Common myeloid progenitor, CD34-positive (primary cell): ENCODE results near the gene XIRP2.
A peak's percentile ranks its signal among the peaks of the same experiment; 100 is the strongest.

Source experiments
- CTCF ChIA-PET: fragments of 350-600 bp; sonication (Branson Sonifier 250); formaldehyde crosslinking; loops from one replicate; lab custom pipeline; 2021; ENCODE audit warnings: antibody characterized with exemption; lab: Charles Lee
- POLR2A ChIA-PET: fragments of 350-600 bp; sonication (Branson Sonifier 250); formaldehyde crosslinking; loops from one replicate; lab custom pipeline; 2021; ENCODE audit warnings: antibody characterized with exemption; lab: Charles Lee
- DNase-seq, 3 donors: peaks; one replicate each; pipeline versions ENCODE4 v3.0.0 to v3.0.0-alpha.2; 2013
- H3K27ac ChIP-seq, 2 experiments: 1 replicate in 1 of 2; 2 replicates in 1 of 2; pipeline ENCODE4 v1.7.0; 2013; ENCODE audit warnings: inconsistent platforms in 2 of 2, low read length in 2 of 2, mild to moderate bottlenecking in 2 of 2, low read depth in 1 of 2, moderate library complexity in 1 of 2; ENCODE audit not compliant: severe bottlenecking in 2 of 2, insufficient read depth in 1 of 2, poor library complexity in 1 of 2
- H3K27me3 ChIP-seq, 5 experiments: replicated peaks in 2 of 5; 1 replicate in 3 of 5; 2 replicates in 2 of 5; pipeline versions ENCODE4 v1.6.1 to v1.7.0; 2013; ENCODE audit warnings: low read length in 4 of 5, mild to moderate bottlenecking in 2 of 5, moderate library complexity in 2 of 5, inconsistent platforms in 1 of 5; ENCODE audit not compliant: insufficient read depth in 5 of 5, control insufficient read depth in 4 of 5
- H3K36me3 ChIP-seq, 4 experiments: 1 replicate in 2 of 4; 2 replicates in 2 of 4; pipeline versions ENCODE4 v1.6.1 to v1.7.0; 2013; ENCODE audit warnings: low read length in 3 of 4, control low read depth in 1 of 4, mild to moderate bottlenecking in 1 of 4; ENCODE audit not compliant: control insufficient read depth in 4 of 4, insufficient read depth in 4 of 4
- H3K4me1 ChIP-seq, 4 experiments: 1 replicate in 3 of 4; 2 replicates in 1 of 4; pipeline versions ENCODE4 v1.6.1 to v1.7.1; 2013; ENCODE audit warnings: low read length in 3 of 4, mild to moderate bottlenecking in 3 of 4, control low read depth in 1 of 4, inconsistent platforms in 1 of 4, moderate library complexity in 1 of 4; ENCODE audit not compliant: control insufficient read depth in 4 of 4, insufficient read depth in 4 of 4; ENCODE audit errors: control extremely low read depth in 1 of 4
- H3K4me3 ChIP-seq, 7 experiments: 1 replicate in 4 of 7; 2 replicates in 3 of 7; pipeline versions ENCODE4 v1.5.1 to v1.7.0; 2013; ENCODE audit warnings: mild to moderate bottlenecking in 7 of 7, low read length in 6 of 7, moderate library complexity in 6 of 7, inconsistent platforms in 2 of 7, low read depth in 2 of 7, control low read depth in 1 of 7; ENCODE audit not compliant: insufficient read depth in 4 of 7, control insufficient read depth in 1 of 7; ENCODE audit errors: extremely low read depth in 1 of 7
- H3K9me3 ChIP-seq, 5 experiments: 1 replicate in 4 of 5; 2 replicates in 1 of 5; pipeline versions ENCODE4 v1.6.1 to v1.7.1; 2013; ENCODE audit warnings: low read length in 4 of 5, mild to moderate bottlenecking in 2 of 5, inconsistent platforms in 1 of 5, low read depth in 1 of 5, moderate library complexity in 1 of 5; ENCODE audit not compliant: control insufficient read depth in 4 of 5, insufficient read depth in 2 of 5; ENCODE audit errors: control extremely low read depth in 1 of 5
- WGBS: methylation state at CpG from one replicate; pipeline ENCODE4 v1.1.5; 2013; ENCODE audit not compliant: insufficient coverage; 5-methylcytosine and 5-hydroxymethylcytosine counted together

The XIRP2 gene

GRCh38 chr2:167279810-167280209, 391.5 kb downstream of the XIRP2 start:
- ChIA-PET CTCF (no interaction called here), POLR2A (no interaction called here)
- H3K4me3 ChIP-seq, result no peak overlapping the region
- H3K36me3 ChIP-seq, result no peaks in the 10 kb centered on the region
- H3K27me3 ChIP-seq, result no peaks in the 10 kb centered on the region
- no peaks in the 10 kb centered on the region for H3K9me3 ChIP-seq
- H3K4me1 ChIP-seq, result no peaks in the 10 kb centered on the region
- H3K27ac ChIP-seq, result no peak overlapping the region
- no peak for DNase-seq
- 89% methylated on average over 5 of the region's 5 CpGs for WGBS

GRCh38 chr2:167287212-167287611, 398.9 kb downstream of the XIRP2 start:
- WGBS, result no CpG with 5 or more reads among the region's 3 CpGs
- peaks cover 0 to 4% (median 3%) of the 10 kb centered on the region in 4 experiments for H3K4me1 ChIP-seq
- no peaks in the 10 kb centered on the region for H3K36me3 ChIP-seq
- no peak for DNase-seq
- POLR2A ChIA-PET, result no interaction called here
- H3K27ac ChIP-seq, result no peak overlapping the region
- H3K9me3 ChIP-seq, result no peaks in the 10 kb centered on the region
- no peak overlapping the region for H3K4me3 ChIP-seq
- CTCF ChIA-PET, result no interaction called here
- peaks cover 0 to 5% (median 0%) of the 10 kb centered on the region in 5 experiments for H3K27me3 ChIP-seq

GRCh38 chr2:167289651-167290410, 401.6 kb downstream of the XIRP2 start:
- no peak overlapping the region for H3K4me3 ChIP-seq
- ChIA-PET CTCF (no interaction called here), POLR2A (no interaction called here)
- H3K36me3 ChIP-seq, result no peaks in the 10 kb centered on the region
- no peaks in the 10 kb centered on the region for H3K9me3 ChIP-seq
- H3K4me1 ChIP-seq, result peaks cover 7 to 25% (median 21%) of the 10 kb centered on the region in 4 experiments
- peaks cover 3 to 16% (median 12%) of the 10 kb centered on the region in 5 experiments for H3K27me3 ChIP-seq
- no peak overlapping the region for H3K27ac ChIP-seq
- DNase-seq, result no peak
- no CpG with 5 or more reads among the region's 1 CpG for WGBS

- DNase-seq, result peak; percentile 88 to 95 (median 94)
- Histone ChIP-seq H3K27me3 (peaks cover 3 to 24% (median 12%) of the 10 kb centered on the region in 5 experiments), H3K9me3 (no peaks in the 10 kb centered on the region), H3K4me1 (peaks cover 7 to 26% (median 22%) of the 10 kb centered on the region in 4 experiments), H3K4me3 (peak within 1 kb of the TSS; percentile 55 to 81 (median 70)), H3K27ac (peak within 1 kb of the TSS in 1 of 2 experiments; percentile 61), H3K36me3 (no peaks in the 10 kb centered on the region)
- ChIA-PET POLR2A (no interaction called here), CTCF (interaction anchor here (1.1 to 2.1 kb wide), 3 partner anchors 9 to 159 kb away, joined by 3 to 5 read pairs (median 4); no protein-coding TSS in a partner anchor)
- WGBS, result under 1% methylated on average over 66 of the region's 79 CpGs
Measured at GRCh38 chr2:167292430-167293171, 404.3 kb downstream of the XIRP2 start, which contains the start of gene B3GALT1. Gene B3GALT1 (plus strand): TSS chr2:167293001.

- H3K4me3 ChIP-seq, result peak overlapping the region; percentile 55 to 81 (median 70)
- DNase-seq, result peak; percentile 9 to 70 (median 49)
- H3K9me3 ChIP-seq, result no peaks in the 10 kb centered on the region
- no peaks in the 10 kb centered on the region for H3K36me3 ChIP-seq
- ChIA-PET CTCF (interaction anchor here (1.2 to 2.2 kb wide), 3 partner anchors 10 to 160 kb away, joined by 3 to 8 read pairs (median 5); no protein-coding TSS in a partner anchor), POLR2A (no interaction called here)
- no peak overlapping the region for H3K27ac ChIP-seq
- H3K4me1 ChIP-seq, result peaks cover 7 to 26% (median 22%) of the 10 kb centered on the region in 4 experiments
- under 1% methylated on average over 61 of the region's 68 CpGs for WGBS
- peaks cover 3 to 26% (median 12%) of the 10 kb centered on the region in 5 experiments for H3K27me3 ChIP-seq
Measured at GRCh38 chr2:167293172-167293781, 405.0 kb downstream of the XIRP2 start.

GRCh38 chr2:167293943-167294775, 405.9 kb downstream of the XIRP2 start:
- H3K36me3 ChIP-seq, result no peaks in the 10 kb centered on the region
- POLR2A ChIA-PET, result no interaction called here
- peak overlapping the region; percentile 19 to 81 (median 68) for H3K4me3 ChIP-seq
- H3K27me3 ChIP-seq, result peaks cover 3 to 26% (median 12%) of the 10 kb centered on the region in 5 experiments
- CTCF ChIA-PET, result interaction anchor here (1.0 to 2.2 kb wide), 3 partner anchors 9 to 151 kb away, joined by 3 to 8 read pairs (median 5); no protein-coding TSS in a partner anchor
- no peak overlapping the region for H3K27ac ChIP-seq
- peak; percentile 17 to 49 (median 33) for DNase-seq
- peaks cover 7 to 26% (median 22%) of the 10 kb centered on the region in 4 experiments for H3K4me1 ChIP-seq
- H3K9me3 ChIP-seq, result no peaks in the 10 kb centered on the region
- WGBS, result 1% methylated on average over 35 of the region's 39 CpGs
